GM18519 (cell line): Measurements from ENCODE around the gene PRKAG1.

Experiments used
- ATAC-seq: cut with Tn5 transposase; IDR thresholded peaks from one replicate; pipeline ENCODE4 v1.9.1; 2021; ENCODE audit warnings: mild to moderate bottlenecking, moderate library complexity; ENCODE audit not compliant: unreplicated experiment, low FRiP score

The PRKAG1 gene

GRCh38 chr12:49050507-49051372 lies 32.2 kb upstream of the PRKAG1 start:
- no peak for ATAC-seq

GRCh38 chr12:49049566-49050224 lies 31.1 kb upstream of the PRKAG1 start:
- ATAC-seq, result no peak

- no peak for ATAC-seq
Observed at GRCh38 chr12:49048953-49049352, 30.4 kb upstream of the PRKAG1 start.

GRCh38 chr12:49046129-49046895 lies 27.7 kb upstream of the PRKAG1 start:
- ATAC-seq, result no peak

- ATAC-seq, result no peak
Observed at GRCh38 chr12:49044660-49045059, 26.1 kb upstream of the PRKAG1 start.

GRCh38 chr12:49043856-49044258 lies 25.3 kb upstream of the PRKAG1 start:
- no peak for ATAC-seq

- ATAC-seq, result no peak
Observed at GRCh38 chr12:49043241-49043640, 24.7 kb upstream of the PRKAG1 start.

- no peak for ATAC-seq
Observed at GRCh38 chr12:49041881-49042484, 23.4 kb upstream of the PRKAG1 start.

- no peak for ATAC-seq
Observed at GRCh38 chr12:49041036-49041880, 22.7 kb upstream of the PRKAG1 start.

GRCh38 chr12:49040364-49040855 lies 21.8 kb upstream of the PRKAG1 start:
- ATAC-seq, result no peak

GRCh38 chr12:49039421-49040363 lies 21.1 kb upstream of the PRKAG1 start:
- ATAC-seq, result no peak

GRCh38 chr12:49038291-49038955 lies 19.8 kb upstream of the PRKAG1 start:
- ATAC-seq, result no peak

- no peak for ATAC-seq
Observed at GRCh38 chr12:49037947-49038237, 19.3 kb upstream of the PRKAG1 start.

- ATAC-seq, result no peak
Observed at GRCh38 chr12:49037111-49037946, 18.8 kb upstream of the PRKAG1 start.

- no peak for ATAC-seq
Observed at GRCh38 chr12:49036029-49036428, 17.5 kb upstream of the PRKAG1 start.

GRCh38 chr12:49034286-49034622 lies 15.7 kb upstream of the PRKAG1 start:
- no peak for ATAC-seq

GRCh38 chr12:49033611-49034285 lies 15.2 kb upstream of the PRKAG1 start:
- no peak for ATAC-seq
